Esophagus muscularis mucosa (tissue), 4 donors: ENCODE results near the gene TPX2. TPM values are rescaled to one million over a fixed set of nuclear protein-coding genes. Genes with fewer than 3 reads are reported as not detected.

Experiments
- DNase-seq: peaks from one replicate; pipeline ENCODE4 v3.0.0-alpha.2; 2017; ENCODE audit errors: extremely low spot score
- H3K27ac ChIP-seq, 4 donors: fragments of 200-600 bp; sonication (generic); replicated peaks in 1 of 4; 1 replicate in 3 of 4; 2 replicates in 1 of 4; pipeline ENCODE4 v1.5.1; 2016 to 2019; ENCODE audit warnings: mild to moderate bottlenecking in 1 of 4
- H3K27me3 ChIP-seq, 4 donors: fragments of 200-600 bp; sonication (generic); one replicate each; pipeline versions ENCODE4 v1.5.1 to v1.6.0; 2016 to 2019
- H3K36me3 ChIP-seq, 4 donors: fragments of 200-600 bp; sonication (generic); one replicate each; pipeline ENCODE4 v1.5.1; 2016 to 2019
- H3K4me1 ChIP-seq, 4 donors: fragments of 200-600 bp; sonication (generic); one replicate each; pipeline ENCODE4 v1.5.1; 2016 to 2019
- H3K4me3 ChIP-seq, 4 donors: fragments of 200-600 bp; sonication (generic); 1 replicate in 2 of 4; 2 replicates in 2 of 4; pipeline ENCODE4 v1.5.1; 2016 to 2019; ENCODE audit warnings: mild to moderate bottlenecking in 4 of 4, moderate library complexity in 1 of 4
- H3K9me3 ChIP-seq, 4 donors: fragments of 200-600 bp; sonication (generic); 1 replicate in 3 of 4; 2 replicates in 1 of 4; pipeline ENCODE4 v1.5.1; 2016 to 2019
- CTCF ChIP-seq, 3 experiments: fragments of 200-600 bp in 2 of 3; fragments of 450-650 bp in 1 of 3; sonication (generic) in 2 of 3; IDR thresholded peaks; one replicate each; pipeline ENCODE4 v1.5.1; 2017 to 2019; ENCODE audit warnings: antibody characterized with exemption in 3 of 3, mild to moderate bottlenecking in 2 of 3, moderate library complexity in 1 of 3
- EP300 ChIP-seq: sonication (generic); formaldehyde crosslinking; IDR thresholded peaks from one replicate; pipeline ENCODE4 v1.6.1; 2017; ENCODE audit warnings: antibody characterized with exemption
- POLR2A ChIP-seq: fragments of 450-650 bp; IDR thresholded peaks from one replicate; pipeline ENCODE4 v1.6.1; 2017; ENCODE audit warnings: antibody characterized with exemption, moderate library complexity, mild to moderate bottlenecking, low read depth
- POLR2AphosphoS5 ChIP-seq, 2 donors: sonication (generic); formaldehyde crosslinking; IDR thresholded peaks; one replicate each; pipeline ENCODE4 v1.6.1; 2017; ENCODE audit warnings: antibody characterized with exemption in 2 of 2
- WGBS: methylation state at CpG from one replicate; pipeline ENCODE4 v1.1.5; 2018; 5-methylcytosine and 5-hydroxymethylcytosine counted together
- intact Hi-C: fragments of 100-400 bp; cut with DNase I; formaldehyde crosslinking; loops from one replicate; pipeline ENCODE4 v1.15.1; 2023
- small RNA-seq, 3 donors: library from RNA; depleted of rRNA; stranded (forward); fragments of <200 nt; gene quantifications; one replicate each; pipeline ENCODE3, GENCODE V24; 2016
- total RNA-seq, 4 donors: library from RNA; depleted of rRNA; stranded (reverse); fragments of >200 nt; gene quantifications; one replicate each; pipeline versions ENCODE4 v1.1.0 to v1.2.1, GENCODE V29; 2016

Gene TPX2
- total RNA-seq, 4 donors from 2014 or later, result under 0.01 to 1.1 (median 0.38) TPM

GRCh38 chr20:31849306-31849930, 110.3 kb downstream of the TPX2 start:
- Histone ChIP-seq H3K9me3 (no peaks in the 10 kb centered on the region), H3K27me3 (peaks cover 0 to 54% (median 3%) of the 10 kb centered on the region in 4 donors), H3K36me3 (no peaks in the 10 kb centered on the region), H3K27ac (no peak overlapping the region), H3K4me1 (peaks cover 0 to 16% (median 6%) of the 10 kb centered on the region in 4 donors), H3K4me3 (no peak overlapping the region)
- intact Hi-C loops, result no loop called here
- TF ChIP-seq CTCF (IDR thresholded peaks at IDR 0.05) (no peak), EP300 (no peak), POLR2A (no peak), POLR2AphosphoS5 (IDR thresholded peaks at IDR 0.05) (no peak)
- no peak for DNase-seq
- 61% methylated on average over 11 of the region's 45 CpGs for WGBS

Small RNAs within 50 kb of the gene (small RNA-seq; reads per million reads assigned to genes)
- gene AL160175.1, result 0 reads per million in 3 donors

Other genes starting within 250 kb of the TPX2 start
- gene HM13, start 224.8 kb upstream of the TPX2 start, total RNA-seq, result 10 to 100 TPM; 41.5 to 67.7 (median 47.6) TPM
- gene ID1, start 134.0 kb upstream of the TPX2 start, total RNA-seq, result 100 to 1,000 TPM; 199 to 744 (median 532) TPM
- 10 to 100 TPM in 1 of 4 donors, 1 to 10 TPM in 3; 2.1 to 14.2 (median 7.1) TPM for gene COX4I2, start 101.4 kb upstream of the TPX2 start, total RNA-seq
- gene BCL2L1, start 16.4 kb upstream of the TPX2 start, total RNA-seq, result 100 to 1,000 TPM in 3 of 4 donors, 10 to 100 TPM in 1; 94.3 to 181 (median 140) TPM
- gene MYLK2, start 80.1 kb downstream of the TPX2 start, total RNA-seq, result under 1 TPM in 3 of 4 donors, not detected in 1; 0.33 to 0.65 (median 0.52) TPM
- gene FOXS1, start 106.3 kb downstream of the TPX2 start, total RNA-seq, result 1 to 10 TPM in 1 of 4 donors, under 1 TPM in 3; 0.50 to 3.4 (median 0.87) TPM
- 1 to 10 TPM in 3 of 4 donors, under 1 TPM in 1; 0.83 to 5.1 (median 3.8) TPM for gene DUSP15, start 131.2 kb downstream of the TPX2 start, total RNA-seq
- under 1 TPM in 2 of 4 donors, not detected in 2; 0.17 to 0.34 TPM for gene TTLL9, start 131.3 kb downstream of the TPX2 start, total RNA-seq
- 10 to 100 TPM in 3 of 4 donors, 1 to 10 TPM in 1; 7.9 to 15.9 (median 10.8) TPM for gene PDRG1, start 212.8 kb downstream of the TPX2 start, total RNA-seq
- not detected for gene XKR7, start 228.9 kb downstream of the TPX2 start, total RNA-seq